ENCODE results near the gene VARS2. TPM values are rescaled to one million over a fixed set of nuclear protein-coding genes. Genes with fewer than 3 reads are reported as not detected.

The VARS2 gene
- total and polyA plus RNA-seq, 10 donors, result 15.5 to 38.2 (median 28.2) TPM

DNA sequence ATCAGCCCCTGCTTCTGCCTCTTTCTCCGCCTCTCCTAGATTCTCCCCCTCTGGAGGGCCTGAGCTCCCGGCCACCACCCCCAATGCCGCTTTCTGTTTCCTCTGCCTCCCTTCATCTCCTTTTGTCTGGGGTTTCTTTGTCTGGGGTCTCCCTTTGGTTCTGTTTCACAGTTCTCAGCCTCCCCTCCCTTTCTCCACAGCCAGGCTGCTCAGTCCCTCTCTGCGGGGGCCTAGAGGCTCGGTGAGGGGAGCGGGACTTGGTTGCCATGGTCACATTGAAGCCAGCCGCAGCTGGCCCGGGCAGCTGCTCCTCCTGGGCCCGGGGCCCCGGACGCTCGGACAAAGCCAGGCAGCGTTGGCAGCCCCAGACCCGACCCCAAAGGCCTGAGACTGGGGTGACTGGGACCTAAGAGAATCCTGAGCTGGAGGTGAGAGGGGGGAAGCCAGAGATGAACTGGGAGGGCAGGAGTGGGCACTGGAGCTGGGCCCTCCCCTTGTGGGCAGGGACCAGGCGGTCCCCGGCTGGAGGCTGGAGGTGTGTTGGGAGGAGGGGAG lies 33.3 kb upstream of the VARS2 start:
- intact Hi-C loops (cut with DNase I; ENCODE audit: low total_unique reads), result no loop called here
- TF ChIP-seq POLR2A (IDR thresholded peaks at IDR 0.05) (no peak), POLR2AphosphoS5 (IDR thresholded peaks at IDR 0.05) (no peak)
- TF ChIP-seq, protein P1, sequence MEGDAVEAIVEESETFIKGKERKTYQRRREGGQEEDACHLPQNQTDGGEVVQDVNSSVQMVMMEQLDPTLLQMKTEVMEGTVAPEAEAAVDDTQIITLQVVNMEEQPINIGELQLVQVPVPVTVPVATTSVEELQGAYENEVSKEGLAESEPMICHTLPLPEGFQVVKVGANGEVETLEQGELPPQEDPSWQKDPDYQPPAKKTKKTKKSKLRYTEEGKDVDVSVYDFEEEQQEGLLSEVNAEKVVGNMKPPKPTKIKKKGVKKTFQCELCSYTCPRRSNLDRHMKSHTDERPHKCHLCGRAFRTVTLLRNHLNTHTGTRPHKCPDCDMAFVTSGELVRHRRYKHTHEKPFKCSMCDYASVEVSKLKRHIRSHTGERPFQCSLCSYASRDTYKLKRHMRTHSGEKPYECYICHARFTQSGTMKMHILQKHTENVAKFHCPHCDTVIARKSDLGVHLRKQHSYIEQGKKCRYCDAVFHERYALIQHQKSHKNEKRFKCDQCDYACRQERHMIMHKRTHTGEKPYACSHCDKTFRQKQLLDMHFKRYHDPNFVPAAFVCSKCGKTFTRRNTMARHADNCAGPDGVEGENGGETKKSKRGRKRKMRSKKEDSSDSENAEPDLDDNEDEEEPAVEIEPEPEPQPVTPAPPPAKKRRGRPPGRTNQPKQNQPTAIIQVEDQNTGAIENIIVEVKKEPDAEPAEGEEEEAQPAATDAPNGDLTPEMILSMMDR (IDR thresholded peaks at IDR 0.05 in 8 of 11, conservative IDR thresholded peaks at IDR 0.05 in 3 of 11), result no peak
- Histone ChIP-seq H3K27me3 (replicated peaks in 1 of 7) (peaks cover 0 to 21% (median 0%) of the 10 kb centered on the region in 7 donors), H3K4me3 (no peak overlapping the region), H3K36me3 (no peaks in the 10 kb centered on the region), H3K9me3 (no peaks in the 10 kb centered on the region), H3K4me1 (peaks cover 28 to 71% (median 53%) of the 10 kb centered on the region in 6 donors), H3K27ac (peak overlapping the region in 3 of 8 donors; percentile 17 to 88 (median 86))
- no peak for DNase-seq
- 83 to 92% (median 89%) methylated on average over 14 to 16 of the region's 16 CpGs for WGBS, 5 donors

DNA sequence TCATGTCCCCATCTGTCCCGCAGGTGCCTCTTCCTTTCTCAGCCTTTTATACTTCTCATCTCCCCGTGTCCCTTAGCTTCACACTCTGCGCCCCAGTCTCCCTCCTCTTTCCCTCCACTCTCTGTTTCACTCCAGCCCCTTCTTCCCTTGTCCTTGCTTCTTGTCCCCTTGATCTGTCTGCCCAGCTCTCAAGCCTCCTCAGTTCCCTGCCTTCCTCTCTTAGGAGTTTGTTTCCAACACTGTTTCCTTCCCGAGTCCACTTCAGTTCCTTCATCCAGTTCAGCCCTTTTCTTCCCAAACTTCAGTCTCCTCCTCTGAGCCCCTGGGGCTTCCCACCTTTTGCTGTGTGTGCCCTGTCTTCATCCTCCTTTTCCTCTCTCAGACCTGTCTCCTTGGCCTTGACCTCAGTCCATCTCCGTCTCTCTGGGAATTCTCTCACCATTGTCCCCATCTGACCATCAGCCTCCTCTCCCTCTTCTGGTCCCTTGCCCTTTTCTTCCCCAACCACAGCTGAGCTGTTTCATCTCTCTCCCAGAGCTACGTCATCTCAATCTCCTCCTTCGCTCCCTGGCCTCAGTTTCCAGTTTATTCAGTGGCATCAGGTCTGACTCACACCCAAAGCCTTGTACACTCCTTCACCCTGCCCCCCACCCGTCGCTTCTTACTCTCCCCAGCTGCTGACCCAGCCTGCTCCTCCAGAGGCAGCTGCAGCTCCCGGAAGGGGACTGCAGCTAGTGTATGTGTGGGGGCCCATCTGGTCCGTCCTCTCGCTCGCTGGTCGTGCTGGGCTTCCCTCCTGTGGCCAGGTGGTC lies 32.4 kb upstream of the VARS2 start:
- intact Hi-C loops (cut with DNase I; ENCODE audit: low total_unique reads), result no loop called here
- 76 to 80% (median 78%) methylated on average over 14 of the region's 14 CpGs for WGBS, 5 donors
- H3K4me1 ChIP-seq, result peaks cover 29 to 71% (median 57%) of the 10 kb centered on the region in 6 donors
- no peaks in the 10 kb centered on the region for H3K9me3 ChIP-seq
- DNase-seq, result no peak
- H3K36me3 ChIP-seq, result no peaks in the 10 kb centered on the region
- no peak for TF ChIP-seq POLR2A (IDR thresholded peaks at IDR 0.05)
- no peak for TF ChIP-seq POLR2AphosphoS5 (IDR thresholded peaks at IDR 0.05)
- TF ChIP-seq, protein P1 (IDR thresholded peaks at IDR 0.05 in 8 of 11, conservative IDR thresholded peaks at IDR 0.05 in 3 of 11), result no peak
- no peak overlapping the region for H3K4me3 ChIP-seq
- H3K27me3 ChIP-seq (replicated peaks in 1 of 7), result peaks cover 0 to 24% (median 0%) of the 10 kb centered on the region in 7 donors
- H3K27ac ChIP-seq, result peak overlapping the region in 7 of 8 donors; percentile 0 to 88 (median 78)

DNA sequence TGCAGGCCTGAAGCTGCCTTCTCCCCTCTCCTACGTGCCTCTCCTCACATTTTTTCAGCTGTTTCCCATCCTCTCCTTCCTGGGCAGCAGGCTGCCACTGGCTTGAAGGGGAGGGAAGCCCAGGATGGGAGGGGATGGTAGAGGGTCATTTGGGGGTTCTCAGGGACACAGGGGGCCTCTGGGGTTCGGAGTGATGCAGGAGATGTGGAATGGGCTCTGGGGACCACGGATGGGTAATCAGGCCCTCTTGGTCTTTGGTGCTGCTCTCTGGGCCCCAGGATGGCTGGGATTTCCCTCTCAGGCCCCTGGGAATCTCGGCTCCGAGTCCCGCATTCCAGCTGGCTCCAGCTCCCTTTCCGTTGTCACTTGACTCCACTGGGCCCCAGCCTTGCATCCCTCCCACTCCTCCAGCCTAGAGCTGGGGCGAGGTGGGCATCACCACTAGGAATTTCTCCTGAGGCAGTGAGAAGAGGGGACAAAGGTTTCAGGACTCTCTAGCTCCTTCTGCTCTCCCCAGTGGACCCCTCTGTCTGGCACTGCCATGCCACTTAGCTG lies 31.8 kb upstream of the VARS2 start:
- WGBS, 5 donors, result 69 to 82% (median 78%) methylated on average over 3 to 8 of the region's 8 CpGs
- TF ChIP-seq, protein P1 (IDR thresholded peaks at IDR 0.05 in 8 of 11, conservative IDR thresholded peaks at IDR 0.05 in 3 of 11), result no peak
- TF ChIP-seq POLR2AphosphoS5 (IDR thresholded peaks at IDR 0.05) (no peak), POLR2A (IDR thresholded peaks at IDR 0.05) (no peak)
- intact Hi-C loops (cut with DNase I; ENCODE audit: low total_unique reads), result no loop called here
- Histone ChIP-seq H3K27ac (peak overlapping the region in 7 of 8 donors; percentile 77 to 88 (median 85)), H3K27me3 (replicated peaks in 1 of 7) (peaks cover 0 to 24% (median 0%) of the 10 kb centered on the region in 7 donors), H3K36me3 (no peaks in the 10 kb centered on the region), H3K4me1 (peaks cover 27 to 71% (median 54%) of the 10 kb centered on the region in 6 donors), H3K4me3 (no peak overlapping the region), H3K9me3 (no peaks in the 10 kb centered on the region)
- no peak for DNase-seq
